ENCODE results near the gene ZNF474.

ZNF474 gene

DNA sequence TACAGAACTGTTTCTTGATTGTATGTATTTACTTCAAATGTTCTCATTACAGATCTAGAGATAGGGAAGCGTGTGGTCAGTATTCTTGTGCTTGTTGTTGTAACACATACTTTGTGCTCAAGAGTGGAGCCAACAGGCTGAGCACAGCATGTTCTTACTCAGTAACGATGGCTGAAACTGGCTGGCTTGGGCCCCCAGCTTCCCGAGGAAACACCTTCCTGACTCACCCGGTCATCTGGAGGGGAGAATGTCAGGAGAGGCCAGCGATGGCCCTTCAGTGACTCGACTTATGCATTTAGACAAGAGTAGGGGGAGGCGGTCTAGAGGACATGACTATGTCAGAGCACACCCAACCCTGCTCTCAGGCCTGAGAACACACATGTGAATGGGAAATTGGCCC, 25.6 kb downstream of the ZNF474 start:
- DNase-seq, result no peak

DNA sequence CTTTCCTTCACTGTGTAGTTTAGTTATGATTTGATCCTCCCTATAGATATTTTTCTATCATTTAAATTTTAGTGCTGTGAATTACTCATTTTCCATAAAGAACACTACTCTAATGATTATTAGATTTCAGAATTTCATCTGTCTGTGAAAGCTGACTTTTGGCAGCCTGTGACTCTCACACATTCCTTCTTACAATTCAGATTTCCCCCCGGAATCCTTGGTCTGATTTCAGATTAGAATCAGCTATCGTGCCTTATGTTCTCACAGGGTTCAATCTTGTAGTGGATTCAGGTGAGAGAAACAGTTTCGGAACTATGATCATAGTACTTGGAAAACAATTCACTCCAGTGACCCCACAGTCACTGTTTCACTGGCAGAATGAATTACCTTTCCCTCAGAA, 26.2 kb downstream of the ZNF474 start:
- no peak for DNase-seq

GRCh38 chr5:122156724-122157325, 27.5 kb downstream of the ZNF474 start:
- no peak for DNase-seq

DNA sequence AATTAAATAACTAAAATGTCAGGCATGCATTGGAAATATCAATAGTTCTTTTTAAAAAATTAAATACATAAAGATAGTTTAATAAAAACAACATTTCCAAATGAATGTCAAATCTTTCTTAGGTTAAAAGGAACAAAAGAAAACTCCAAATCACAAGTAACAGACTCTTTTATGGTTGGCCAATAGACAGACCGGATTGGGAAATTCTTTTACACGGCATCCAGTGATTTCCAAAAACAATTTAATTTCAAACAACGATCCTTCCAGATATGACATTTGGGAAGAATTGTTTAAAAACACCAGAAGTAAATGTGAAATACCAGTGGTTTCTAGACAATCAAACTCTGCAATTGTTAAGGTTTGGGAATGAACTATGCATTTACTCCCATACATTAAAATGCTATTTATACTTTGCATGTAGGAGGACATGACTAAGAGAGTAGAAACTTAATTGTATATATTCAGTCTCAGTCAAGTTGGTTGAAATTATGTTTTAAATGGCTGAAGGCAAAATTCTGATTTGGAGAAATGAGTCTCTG, 32.8 kb downstream of the ZNF474 start:
- DNase-seq, result no peak

DNA sequence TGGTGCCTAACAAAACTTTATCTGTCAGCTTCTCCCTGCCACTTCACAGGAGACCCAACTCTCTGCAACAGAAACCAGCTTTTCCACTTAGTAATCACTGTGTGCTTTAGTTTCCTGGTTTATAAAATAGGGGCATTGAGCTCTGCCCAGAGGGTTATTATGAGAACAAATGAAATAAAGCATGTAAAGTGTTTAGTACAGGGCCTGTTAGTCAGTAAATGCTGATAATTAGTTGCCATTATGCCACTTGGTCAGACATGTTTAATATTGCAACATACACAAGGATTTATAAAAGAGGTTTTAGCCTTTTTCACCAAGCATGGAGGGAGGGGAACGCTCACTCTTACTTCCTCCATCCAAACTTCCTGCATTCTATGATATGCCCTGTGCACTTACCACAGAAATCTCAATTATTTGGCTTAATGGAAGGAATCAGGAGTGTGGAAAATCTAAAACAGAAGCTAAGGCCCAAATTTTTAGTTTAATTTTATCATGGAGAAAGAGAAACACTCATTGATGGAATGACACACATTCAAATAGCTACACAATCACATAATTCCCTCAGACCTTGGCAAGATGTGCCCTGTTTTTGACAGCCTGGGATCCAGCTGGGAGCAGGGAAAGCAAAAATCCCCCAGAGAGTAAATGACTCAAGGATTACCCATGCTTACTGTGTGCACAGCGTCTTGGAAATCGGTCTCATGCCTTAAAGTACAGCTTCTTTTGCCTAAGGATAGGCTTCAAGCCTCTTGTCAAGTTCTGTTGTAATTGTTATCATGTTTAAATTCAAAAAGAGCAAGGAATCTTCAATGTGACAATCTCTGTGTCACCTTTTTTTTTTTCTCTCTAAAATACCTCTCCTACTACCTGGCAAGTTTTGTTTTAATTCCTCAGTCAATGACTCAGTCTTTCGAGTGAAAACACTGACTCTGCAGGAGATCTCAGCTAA, 34.0 kb downstream of the ZNF474 start:
- DNase-seq, result no peak

- DNase-seq, result no peak
These were observed 34.7 kb downstream of the ZNF474 start for GRCh38 chr5:122164070-122164435.

- no peak for DNase-seq
These were observed 35.6 kb downstream of the ZNF474 start for GRCh38 chr5:122164831-122165558.

- DNase-seq, result no peak
These were observed 36.3 kb downstream of the ZNF474 start for GRCh38 chr5:122165559-122166078.

- no peak for DNase-seq
These were observed 40.2 kb downstream of the ZNF474 start for GRCh38 chr5:122169350-122170103.

DNA sequence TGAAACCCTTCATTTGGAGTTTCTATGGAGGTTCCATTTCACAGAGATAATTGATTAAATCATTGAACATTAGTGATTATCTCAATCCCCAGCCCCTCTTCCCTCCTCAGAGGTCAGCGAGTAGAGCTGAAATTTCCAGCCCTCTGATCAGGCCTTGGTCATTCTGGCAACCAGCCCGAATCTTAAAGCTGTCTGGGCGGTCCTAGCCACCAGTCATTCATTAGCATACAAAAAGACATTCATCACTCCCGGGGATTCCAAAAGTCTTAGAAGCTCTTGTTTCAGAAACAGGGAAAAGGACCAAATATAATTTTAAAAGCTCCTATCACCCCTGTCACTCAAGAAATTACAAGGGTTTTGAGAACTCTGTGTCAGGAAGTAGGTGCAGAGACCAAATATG, 41.3 kb downstream of the ZNF474 start:
- no peak for DNase-seq

DNA sequence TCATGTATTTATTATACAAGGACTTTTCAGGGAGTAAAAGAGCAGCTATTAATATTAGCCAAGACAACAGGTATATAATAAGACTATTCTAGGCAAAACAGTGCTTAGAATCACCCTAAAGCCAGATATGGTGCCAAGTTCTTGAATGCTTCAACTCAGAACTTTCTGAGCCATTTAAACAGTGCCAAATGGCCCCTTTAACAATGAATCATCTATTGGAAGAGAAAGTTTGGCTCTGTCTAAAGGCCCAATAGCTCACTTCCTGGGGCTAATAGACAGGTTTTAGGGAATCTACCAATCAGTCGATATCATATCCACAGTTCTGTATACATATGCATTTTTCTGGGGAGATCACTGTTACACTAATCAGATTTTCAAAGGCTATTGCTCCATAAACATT, 42.9 kb downstream of the ZNF474 start:
- DNase-seq, result no peak

DNA sequence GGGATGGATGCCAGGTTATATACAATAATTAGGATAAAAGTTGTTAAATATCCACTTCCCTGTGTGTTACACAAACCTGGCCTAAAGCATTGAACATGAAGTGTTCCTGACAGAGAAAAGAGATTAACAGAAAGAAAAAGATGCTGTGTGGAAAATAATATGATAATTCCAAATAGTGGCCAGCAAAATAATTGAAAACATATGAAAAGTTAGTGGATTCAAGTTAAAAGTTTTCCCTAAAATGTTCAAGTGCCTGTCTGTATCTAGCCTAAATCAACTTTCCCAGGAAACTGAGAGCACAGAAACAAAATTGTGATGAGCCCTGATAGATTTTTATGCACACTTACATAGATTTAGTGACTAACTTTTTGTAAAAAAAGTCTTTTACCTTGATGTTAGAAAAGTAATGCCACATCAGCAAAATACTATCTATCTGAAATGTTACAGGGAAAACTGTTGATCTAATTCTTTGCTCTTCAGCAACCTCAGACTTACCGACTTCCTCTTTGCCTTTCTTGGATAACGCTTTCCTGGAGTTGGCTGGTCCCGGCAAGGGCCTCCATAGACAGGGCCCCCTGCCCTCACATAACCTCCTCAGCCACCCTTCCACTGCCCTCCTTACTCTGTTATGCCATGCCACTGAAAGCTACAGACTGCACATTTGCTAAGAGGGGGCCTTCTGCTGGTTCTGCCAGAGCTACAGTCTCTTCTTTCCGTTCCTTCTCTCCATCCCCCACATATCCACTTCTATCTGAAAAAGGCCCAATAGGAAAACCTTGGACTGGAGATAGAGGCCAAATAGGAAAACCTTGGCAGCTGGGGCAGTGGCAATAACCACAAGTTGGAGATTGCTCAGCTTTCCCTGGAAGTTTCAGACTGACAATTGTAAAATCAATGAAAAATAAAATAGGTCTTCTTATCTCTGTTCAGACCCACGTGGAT, 44.4 kb downstream of the ZNF474 start:
- no peak for DNase-seq

DNA sequence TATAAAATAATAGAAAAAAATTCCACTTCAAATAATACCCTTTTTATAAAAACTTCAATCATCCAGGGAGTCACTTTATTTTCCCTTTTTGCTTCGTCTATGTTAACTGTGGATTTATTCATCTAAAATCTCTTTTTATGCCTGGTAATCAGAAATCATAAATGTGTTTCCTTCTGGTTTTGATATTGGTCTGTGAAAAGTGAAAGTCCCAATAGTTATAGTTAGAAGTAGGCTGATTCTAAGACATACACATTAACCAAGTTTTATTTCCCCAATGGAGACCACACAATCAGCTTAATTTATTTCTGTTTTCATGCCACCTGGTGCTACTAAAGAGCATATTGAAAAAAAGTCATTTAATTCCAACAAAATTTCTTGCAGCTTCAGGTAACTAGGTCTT, 45.7 kb downstream of the ZNF474 start:
- no peak for DNase-seq

GRCh38 chr5:122175852-122176251, 46.5 kb downstream of the ZNF474 start:
- DNase-seq, result no peak

DNA sequence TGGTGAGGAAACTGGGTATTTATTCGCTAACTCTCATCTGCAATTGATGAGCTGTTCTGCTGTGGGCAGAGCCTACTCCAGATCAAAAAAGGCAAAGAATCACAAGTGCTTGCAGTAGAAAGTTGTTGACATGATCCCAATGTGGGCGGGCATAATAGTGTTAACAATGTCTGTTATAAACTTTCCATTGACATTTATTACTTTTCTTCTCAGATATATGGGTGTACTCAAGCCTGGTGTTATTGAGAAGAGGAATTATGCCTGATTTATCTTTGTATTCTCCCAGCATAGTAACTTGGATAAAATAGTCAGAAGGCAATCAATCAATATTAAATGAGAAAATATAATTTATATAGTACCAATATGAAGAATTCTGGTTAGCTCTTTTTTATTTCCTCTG, 47.8 kb downstream of the ZNF474 start:
- DNase-seq, result no peak

GRCh38 chr5:122179701-122180100, 50.4 kb downstream of the ZNF474 start:
- DNase-seq, result no peak

DNA sequence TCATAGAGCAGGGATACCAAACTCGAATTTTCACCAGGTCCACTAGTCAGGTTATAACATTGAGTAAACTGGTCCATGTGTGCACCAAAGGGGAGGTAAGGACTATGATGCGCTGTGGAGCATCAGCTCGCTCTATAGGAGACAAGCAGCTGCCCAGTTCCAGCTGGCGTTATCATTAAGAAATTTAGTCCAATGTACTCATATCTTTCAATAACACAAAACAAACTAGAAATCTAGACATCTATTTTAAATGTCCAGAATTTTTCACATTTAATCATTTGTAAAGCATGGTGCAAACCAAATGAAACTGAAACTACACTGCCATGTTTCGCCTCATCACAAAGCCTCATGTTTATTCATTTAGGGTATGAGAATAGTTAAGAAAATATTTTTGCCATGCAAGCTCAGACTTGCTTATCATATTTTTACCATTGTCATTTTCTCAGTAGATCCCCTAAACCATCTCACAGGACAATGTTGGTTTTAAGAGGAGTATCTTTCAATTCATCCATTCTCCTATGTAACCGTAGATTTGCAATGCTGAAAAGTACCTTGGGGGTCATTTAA, 50.9 kb downstream of the ZNF474 start:
- DNase-seq, result no peak

GRCh38 chr5:122180863-122181548, 51.7 kb downstream of the ZNF474 start:
- DNase-seq, result no peak

- no peak for DNase-seq
These were observed 52.5 kb downstream of the ZNF474 start for GRCh38 chr5:122181863-122182262.

DNA sequence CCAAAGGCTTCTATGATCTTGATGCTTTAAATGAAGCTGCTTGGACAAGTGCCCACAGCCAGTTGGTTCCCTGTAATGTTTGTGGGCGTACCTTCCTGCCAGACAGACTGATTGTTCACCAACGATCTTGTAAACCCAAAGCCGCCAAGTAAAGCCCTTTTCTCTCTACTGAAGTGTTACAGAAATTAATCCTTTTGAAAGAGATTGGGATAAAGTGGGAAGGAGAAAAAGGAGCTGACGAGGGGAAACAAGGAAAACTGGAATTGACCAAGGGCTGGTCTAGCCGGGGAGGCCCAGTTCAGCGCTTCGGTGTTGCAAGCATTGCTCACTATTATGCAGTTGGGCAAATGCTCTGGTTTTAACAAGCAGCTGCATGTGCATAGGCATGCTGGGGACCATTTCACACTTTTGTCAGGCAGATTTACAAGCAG, 53.2 kb downstream of the ZNF474 start:
- no peak for DNase-seq

Data from activated naive CD4-positive, alpha-beta T cell treated with Interleukin-2 at 50 U/mL for 16 hours (primary cell).